VCaP (cell line): ENCODE measurements around the gene TIGAR.

Experiments
- H3K27ac ChIP-seq: fragments of 450-650 bp; 2 replicates; pipeline ENCODE4 v1.5.1; 2017
- TF ChIP-seq, protein P1 (sequence below): fragments of 450-650 bp; conservative IDR thresholded peaks from 2 replicates; pipeline ENCODE4 v1.5.1; 2017; ENCODE audit warnings: mild to moderate bottlenecking, moderate library complexity

The TIGAR gene

DNA sequence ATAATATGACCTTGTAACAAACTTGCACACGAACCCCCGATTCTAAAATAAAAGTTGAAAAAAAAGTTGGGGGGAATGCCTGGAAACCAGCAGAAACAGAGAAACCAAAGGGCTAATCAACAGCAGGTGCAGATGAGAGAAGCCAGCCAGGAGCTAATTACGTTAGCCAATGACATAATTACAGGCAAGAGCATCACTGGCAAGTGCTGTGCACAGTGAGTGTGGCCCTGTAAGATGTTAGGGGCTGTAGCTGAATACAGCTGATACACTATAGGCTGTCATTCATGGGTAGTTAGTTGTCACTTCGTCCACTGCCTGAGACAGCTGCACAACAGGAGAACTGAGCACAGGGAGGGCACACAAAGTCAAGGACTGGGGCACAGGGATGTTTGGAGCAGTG, 65.8 kb downstream of the TIGAR start:
- TF ChIP-seq, protein P1, sequence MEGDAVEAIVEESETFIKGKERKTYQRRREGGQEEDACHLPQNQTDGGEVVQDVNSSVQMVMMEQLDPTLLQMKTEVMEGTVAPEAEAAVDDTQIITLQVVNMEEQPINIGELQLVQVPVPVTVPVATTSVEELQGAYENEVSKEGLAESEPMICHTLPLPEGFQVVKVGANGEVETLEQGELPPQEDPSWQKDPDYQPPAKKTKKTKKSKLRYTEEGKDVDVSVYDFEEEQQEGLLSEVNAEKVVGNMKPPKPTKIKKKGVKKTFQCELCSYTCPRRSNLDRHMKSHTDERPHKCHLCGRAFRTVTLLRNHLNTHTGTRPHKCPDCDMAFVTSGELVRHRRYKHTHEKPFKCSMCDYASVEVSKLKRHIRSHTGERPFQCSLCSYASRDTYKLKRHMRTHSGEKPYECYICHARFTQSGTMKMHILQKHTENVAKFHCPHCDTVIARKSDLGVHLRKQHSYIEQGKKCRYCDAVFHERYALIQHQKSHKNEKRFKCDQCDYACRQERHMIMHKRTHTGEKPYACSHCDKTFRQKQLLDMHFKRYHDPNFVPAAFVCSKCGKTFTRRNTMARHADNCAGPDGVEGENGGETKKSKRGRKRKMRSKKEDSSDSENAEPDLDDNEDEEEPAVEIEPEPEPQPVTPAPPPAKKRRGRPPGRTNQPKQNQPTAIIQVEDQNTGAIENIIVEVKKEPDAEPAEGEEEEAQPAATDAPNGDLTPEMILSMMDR, result no peak
- no peak overlapping the region for H3K27ac ChIP-seq

DNA sequence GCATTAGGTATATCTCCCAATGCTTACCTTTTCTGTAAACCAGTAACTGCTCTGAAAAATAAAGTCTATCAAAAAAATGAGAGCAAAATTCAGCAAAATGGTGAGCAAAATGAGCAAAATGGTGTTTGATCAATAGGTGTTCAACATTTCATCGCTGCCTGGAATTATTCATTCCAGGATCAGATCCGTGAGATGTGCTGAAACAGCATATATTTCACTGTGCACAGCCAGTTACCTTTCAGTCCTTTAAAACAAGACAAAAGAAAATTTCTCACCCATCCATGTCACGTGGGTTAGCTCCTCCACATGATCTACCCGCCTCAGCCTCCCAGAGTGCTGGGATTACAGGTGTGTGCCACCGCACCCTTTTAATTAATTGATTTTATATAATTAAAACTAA, 66.6 kb downstream of the TIGAR start:
- H3K27ac ChIP-seq, result no peak overlapping the region
- TF ChIP-seq, protein P1, result no peak

DNA sequence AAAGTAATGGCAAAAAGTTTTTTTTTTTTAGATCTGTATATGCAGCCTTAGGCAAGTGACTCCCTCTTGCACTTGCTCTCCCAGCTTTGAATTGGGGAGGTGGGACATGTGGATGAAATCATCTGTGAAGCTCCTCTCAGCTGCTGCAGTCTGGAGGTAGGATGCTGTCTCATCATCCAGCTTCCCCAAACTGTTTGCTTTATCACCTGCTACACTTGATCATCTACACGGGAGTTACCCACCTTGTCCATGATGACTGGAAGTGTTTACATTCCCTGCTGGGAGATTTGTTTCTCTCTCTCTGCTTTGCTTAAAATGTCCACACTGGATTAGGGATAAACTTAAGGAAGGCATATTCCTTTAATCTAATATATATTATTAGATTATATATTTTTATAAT, 67.0 kb downstream of the TIGAR start:
- TF ChIP-seq, protein P1, result no peak

DNA sequence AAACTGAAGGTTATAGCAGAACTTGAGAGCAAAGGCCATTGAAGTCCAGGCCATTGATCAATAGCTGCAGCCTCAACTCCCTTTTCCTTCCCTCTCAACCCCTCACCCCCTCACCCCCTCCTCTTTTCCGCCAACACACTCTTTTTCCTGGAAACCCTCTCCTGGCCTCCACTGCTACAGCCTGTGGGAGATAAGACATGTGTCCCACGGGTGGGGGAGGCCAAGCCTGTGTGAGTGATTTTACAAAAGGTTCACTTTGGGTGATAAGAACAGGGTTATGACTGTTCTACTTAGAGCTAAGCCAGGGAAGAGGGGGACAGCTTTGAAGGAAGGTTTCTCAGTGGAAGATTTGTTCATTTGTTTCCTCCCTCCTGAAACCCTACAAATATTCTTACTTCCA, 67.6 kb downstream of the TIGAR start:
- TF ChIP-seq, protein P1, result no peak
- H3K27ac ChIP-seq, result no peak overlapping the region

More for the DNA sequence above, 67.0 kb downstream of the TIGAR start:
- H3K27ac ChIP-seq, result no peak overlapping the region

DNA sequence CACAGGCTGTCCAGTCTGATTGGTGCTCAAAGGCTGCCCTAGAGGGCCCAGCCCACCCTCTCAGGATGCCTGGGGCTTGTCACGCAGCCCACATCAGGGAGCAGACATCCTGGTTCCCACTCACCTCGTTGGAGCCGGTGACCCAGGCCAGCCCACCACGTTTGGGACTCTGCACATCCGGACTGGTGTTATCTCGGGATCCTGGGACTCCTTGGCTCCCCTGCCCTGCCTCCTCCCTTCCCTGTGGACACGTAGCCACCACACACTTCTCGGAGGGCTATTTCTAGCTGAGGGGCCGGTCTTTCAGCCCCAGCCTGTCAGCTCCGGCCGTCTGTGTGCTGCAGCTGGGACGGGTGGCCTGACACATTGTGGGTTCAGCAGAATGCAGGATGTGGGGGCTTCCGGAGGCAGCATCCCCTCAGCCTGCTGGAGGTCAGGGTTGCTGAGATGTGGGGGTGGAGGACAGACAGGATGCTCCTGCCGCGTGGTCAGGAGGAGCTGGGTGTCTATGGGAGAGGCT, 71.3 kb downstream of the TIGAR start:
- no peak overlapping the region for H3K27ac ChIP-seq

DNA sequence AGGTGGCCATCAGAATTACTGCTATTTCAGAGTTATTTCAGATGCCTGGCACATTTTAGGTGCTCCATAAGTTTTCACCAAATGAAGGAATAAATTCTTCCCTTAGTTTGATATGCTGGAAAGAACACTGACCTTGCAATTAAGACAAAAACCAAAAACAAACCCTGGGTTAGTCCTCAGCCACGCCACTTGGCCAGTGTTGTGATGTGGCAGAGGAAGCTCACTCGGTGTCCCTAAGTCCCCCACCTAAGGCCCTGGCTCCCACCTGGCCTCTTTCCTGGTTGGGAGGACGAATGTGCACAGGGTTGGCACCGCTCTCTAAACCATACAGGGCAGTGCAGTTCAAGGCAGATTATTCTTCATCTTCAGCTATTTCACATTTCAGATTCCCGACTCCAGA, 72.2 kb downstream of the TIGAR start:
- no peak overlapping the region for H3K27ac ChIP-seq
- TF ChIP-seq, protein P1, result no peak

More for the DNA sequence above, 71.3 kb downstream of the TIGAR start:
- TF ChIP-seq, protein P1, result no peak

DNA sequence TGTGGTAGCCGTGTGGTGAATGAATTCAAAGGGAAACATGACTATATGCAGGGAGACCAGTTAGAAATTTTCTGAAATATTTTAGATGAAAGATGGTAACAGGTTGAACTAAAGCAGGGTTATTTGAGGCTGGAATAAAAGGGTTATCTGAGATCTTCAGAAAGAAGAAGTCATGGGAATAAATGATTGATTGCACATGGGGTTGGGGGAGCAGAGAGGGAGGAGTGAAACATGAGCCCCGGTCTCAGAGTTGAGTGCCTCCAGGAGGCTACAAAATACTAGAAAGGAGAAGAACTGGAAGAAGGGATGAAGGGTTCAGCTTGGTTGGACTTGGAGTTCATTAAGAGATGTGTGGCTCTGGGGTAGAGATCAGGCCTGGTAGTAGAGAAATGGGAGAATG, 74.8 kb downstream of the TIGAR start:
- TF ChIP-seq, protein P1, result no peak
- no peak overlapping the region for H3K27ac ChIP-seq

DNA sequence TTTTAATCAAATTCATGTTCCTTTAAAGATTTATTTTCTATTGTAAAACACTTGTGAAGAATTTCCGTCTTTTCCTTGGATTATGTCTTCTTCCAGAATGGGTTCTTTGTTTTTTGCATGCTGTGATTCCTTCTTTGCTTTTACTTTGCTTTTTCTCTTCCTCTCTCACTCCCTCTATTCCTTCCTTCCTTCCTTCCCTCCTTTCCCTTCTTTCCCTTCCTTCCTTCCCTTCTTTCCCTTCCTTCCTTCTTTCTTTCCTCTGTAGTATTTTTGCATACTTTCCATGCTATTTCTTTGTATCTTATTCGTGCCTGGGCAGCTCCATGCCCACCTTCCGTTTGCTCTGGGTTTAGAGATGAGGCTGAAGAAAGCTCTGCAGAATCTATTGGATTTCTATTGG, 80.1 kb downstream of the TIGAR start:
- TF ChIP-seq, protein P1, result no peak
- no peak overlapping the region for H3K27ac ChIP-seq
